Liver (tissue), 3 donors: ENCODE data around the gene STK25.

Source experiments
- CTCF ChIP-seq: fragments of 150-350 bp; IDR thresholded peaks from 2 replicates; pipeline ENCODE4 v1.5.1; 2017; ENCODE audit warnings: improper control_type of control experiment, low read depth, low read length; ENCODE audit not compliant: missing input control
- EGR1 ChIP-seq, 2 donors: IDR thresholded peaks; 2 replicates each; pipeline ENCODE4 v1.6.1; 2016 to 2018; ENCODE audit warnings: antibody characterized with exemption in 2 of 2, low read depth in 2 of 2
- FOXA1 ChIP-seq: IDR thresholded peaks from 2 replicates; pipeline ENCODE4 v1.6.1; 2016; ENCODE audit warnings: antibody characterized with exemption
- JUND ChIP-seq, 2 donors: IDR thresholded peaks; 2 replicates each; pipeline ENCODE4 v1.6.1; 2016; ENCODE audit warnings: antibody characterized with exemption in 2 of 2
- MAX ChIP-seq: IDR thresholded peaks from 2 replicates; pipeline ENCODE4 v1.6.1; 2016; ENCODE audit warnings: antibody characterized with exemption
- RAD21 ChIP-seq, 2 donors: IDR thresholded peaks; 2 replicates each; pipeline ENCODE4 v1.6.1; 2016; ENCODE audit warnings: antibody characterized with exemption in 2 of 2, mild to moderate bottlenecking in 2 of 2
- REST ChIP-seq: IDR thresholded peaks from 2 replicates; pipeline ENCODE4 v1.6.1; 2016; ENCODE audit warnings: antibody characterized with exemption, mild to moderate bottlenecking
- SP1 ChIP-seq: IDR thresholded peaks from 2 replicates; pipeline ENCODE4 v1.6.1; 2018; ENCODE audit warnings: antibody characterized with exemption, mild to moderate bottlenecking
- TAF1 ChIP-seq: conservative IDR thresholded peaks from 2 replicates; pipeline ENCODE4 v1.6.1; 2016; ENCODE audit warnings: antibody characterized with exemption, mild to moderate bottlenecking
- YY1 ChIP-seq: IDR thresholded peaks from 2 replicates; pipeline ENCODE4 v1.6.1; 2016; ENCODE audit warnings: antibody characterized with exemption, mild to moderate bottlenecking
- ZBTB33 ChIP-seq: IDR thresholded peaks from 2 replicates; pipeline ENCODE4 v1.6.1; 2016; ENCODE audit warnings: antibody characterized with exemption
- TF ChIP-seq, protein P1 (sequence below): IDR thresholded peaks from 2 replicates; pipeline ENCODE4 v1.6.1; 2016; ENCODE audit warnings: antibody characterized with exemption
- donor health status: healthy.
- donor health status: healthy.

DNA sequence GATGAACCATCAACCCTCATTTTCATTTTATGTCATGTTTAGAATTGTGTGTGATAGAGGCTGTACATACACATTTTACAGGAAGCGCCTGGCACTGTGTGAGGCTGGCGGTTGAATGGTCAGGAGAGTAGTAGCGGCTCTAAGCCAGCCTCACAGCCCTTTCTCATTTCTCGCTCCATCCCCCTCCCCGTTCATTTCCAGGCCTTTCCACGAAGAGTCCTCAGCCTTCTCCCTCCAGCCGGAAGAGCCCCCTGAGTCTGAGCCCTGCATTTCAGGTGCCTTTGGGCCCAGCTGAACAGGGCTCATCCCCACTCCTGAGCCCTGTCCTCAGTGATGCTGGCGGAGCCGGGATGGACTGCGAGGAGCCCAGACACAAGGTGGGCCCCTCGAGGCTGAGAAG, 51.8 kb downstream of the STK25 start:
- TF ChIP-seq CTCF: no peak
- TF ChIP-seq RAD21 (IDR thresholded peaks at IDR 0.05): no peak
- TF ChIP-seq EGR1 (IDR thresholded peaks at IDR 0.05; ENCODE audit: low read depth in 2 of 2): no peak
- TF ChIP-seq REST: no peak
- no peak for TF ChIP-seq MAX
- TF ChIP-seq, protein P1, sequence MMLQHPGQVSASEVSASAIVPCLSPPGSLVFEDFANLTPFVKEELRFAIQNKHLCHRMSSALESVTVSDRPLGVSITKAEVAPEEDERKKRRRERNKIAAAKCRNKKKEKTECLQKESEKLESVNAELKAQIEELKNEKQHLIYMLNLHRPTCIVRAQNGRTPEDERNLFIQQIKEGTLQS: no peak
- no peak for TF ChIP-seq SP1
- TF ChIP-seq FOXA1: no peak
- TF ChIP-seq YY1: no peak
- TF ChIP-seq TAF1: no peak
- TF ChIP-seq JUND (IDR thresholded peaks at IDR 0.05): no peak
- no peak for TF ChIP-seq ZBTB33
